Sigmoid colon (tissue), 7 donors: ENCODE measurements around the gene ATRAID. TPM values are rescaled to one million over a fixed set of nuclear protein-coding genes. Genes with fewer than 3 reads are reported as not detected.

Experiments used
- DNase-seq: peaks from one replicate; pipeline ENCODE4 v3.0.0-alpha.2; 2019
- H3K27ac ChIP-seq, 4 donors: fragments of 200-600 bp; sonication (generic); one replicate each; pipeline ENCODE4 v1.5.1; 2016 to 2019; ENCODE audit warnings: mild to moderate bottlenecking in 1 of 4
- H3K27me3 ChIP-seq, 3 donors: fragments of 200-600 bp; sonication (generic); one replicate each; pipeline ENCODE4 v1.5.1; 2019; ENCODE audit warnings: mild to moderate bottlenecking in 1 of 3
- H3K36me3 ChIP-seq, 4 donors: fragments of 200-600 bp; sonication (generic); one replicate each; pipeline ENCODE4 v1.5.1; 2016 to 2019
- H3K4me1 ChIP-seq, 4 donors: fragments of 200-600 bp; sonication (generic); one replicate each; pipeline ENCODE4 v1.5.1; 2017 to 2019
- H3K4me3 ChIP-seq, 4 donors: fragments of 200-600 bp; sonication (generic); one replicate each; pipeline ENCODE4 v1.5.1; 2017 to 2019; ENCODE audit warnings: mild to moderate bottlenecking in 2 of 4, moderate library complexity in 1 of 4
- H3K9me3 ChIP-seq, 4 donors: fragments of 200-600 bp in 3 of 4; sonication (generic) in 3 of 4; one replicate each; pipeline versions ENCODE4 v1.5.1 to v1.6.1; 2013 to 2019
- CTCF ChIP-seq, 4 experiments: fragments of 450-650 bp in 3 of 4; fragments of 200-600 bp in 1 of 4; IDR thresholded peaks; one replicate each; pipeline ENCODE4 v1.5.1; 2016 to 2019; ENCODE audit warnings: antibody characterized with exemption in 4 of 4, mild to moderate bottlenecking in 3 of 4, moderate library complexity in 2 of 4
- EP300 ChIP-seq, 4 donors: sonication (generic); formaldehyde crosslinking; IDR thresholded peaks; one replicate each; pipeline ENCODE4 v1.6.1; 2017; ENCODE audit warnings: antibody characterized with exemption in 4 of 4
- POLR2A ChIP-seq, 2 donors: fragments of 450-650 bp; IDR thresholded peaks; one replicate each; pipeline ENCODE4 v1.6.1; 2016; ENCODE audit warnings: antibody characterized with exemption in 2 of 2, mild to moderate bottlenecking in 2 of 2, moderate library complexity in 2 of 2
- POLR2AphosphoS5 ChIP-seq, 4 donors: sonication (generic); formaldehyde crosslinking; IDR thresholded peaks; one replicate each; pipeline ENCODE4 v1.6.1; 2017; ENCODE audit warnings: antibody characterized with exemption in 4 of 4
- WGBS, 2 donors: extraction: QIAGEN DNeasy Blood & Tissue Kit; methylation state at CpG; one replicate each; pipeline ENCODE4 v1.1.7; 2013; 5-methylcytosine and 5-hydroxymethylcytosine counted together
- intact Hi-C: fragments of 100-400 bp; cut with DNase I; formaldehyde crosslinking; loops from one replicate; pipeline ENCODE4 v1.15.1; 2023
- polyA plus RNA-seq, 3 donors: library from polyadenylated mRNA; stranded (reverse); fragments of 200-250 nt; gene quantifications; one replicate each; pipeline ENCODE4 v1.2.3, GENCODE V29; 2013
- total RNA-seq, 4 donors: library from RNA; depleted of rRNA; stranded (reverse); fragments of >200 nt; gene quantifications; one replicate each; pipeline ENCODE4 v1.1.0, GENCODE V29; 2016
- donor health status: healthy with polysubstance abuse.
- donor health status: Bipolar disorder and iron deficiency.
- donor health status: healthy.

Gene ATRAID
- total and polyA plus RNA-seq, 7 donors: 58.5 to 226 (median 128) TPM

- 83 to 87% methylated on average over 4 of the region's 4 CpGs for WGBS, 2 donors
- H3K4me3 ChIP-seq: no peak overlapping the region
- intact Hi-C loops: no loop called here
- H3K9me3 ChIP-seq: no peaks in the 10 kb centered on the region
- peaks cover 0 to 10% (median 5%) of the 10 kb centered on the region in 4 donors for H3K4me1 ChIP-seq
- TF ChIP-seq POLR2A (IDR thresholded peaks at IDR 0.05) (no peak), POLR2AphosphoS5 (IDR thresholded peaks at IDR 0.05) (no peak), CTCF (IDR thresholded peaks at IDR 0.05) (no peak), EP300 (IDR thresholded peaks at IDR 0.05) (no peak)
- H3K27me3 ChIP-seq: peaks cover 0 to 10% (median 0%) of the 10 kb centered on the region in 3 donors
- DNase-seq: no peak
- no peak overlapping the region for H3K27ac ChIP-seq
- peaks cover 0 to 41% (median 25%) of the 10 kb centered on the region in 4 donors for H3K36me3 ChIP-seq
These were observed 33.8 kb downstream of the ATRAID start for GRCh38 chr2:27245626-27246025.

- no peak overlapping the region for H3K27ac ChIP-seq
- 67 to 81% methylated on average over 4 of the region's 4 CpGs for WGBS, 2 donors
- no peak overlapping the region for H3K4me3 ChIP-seq
- H3K27me3 ChIP-seq: peaks cover 0 to 20% (median 0%) of the 10 kb centered on the region in 3 donors
- no peak for DNase-seq
- peaks cover 0 to 18% (median 6%) of the 10 kb centered on the region in 4 donors for H3K36me3 ChIP-seq
- intact Hi-C loops: no loop called here
- H3K4me1 ChIP-seq: peaks cover 0 to 10% (median 5%) of the 10 kb centered on the region in 4 donors
- H3K9me3 ChIP-seq: no peaks in the 10 kb centered on the region
- no peak for TF ChIP-seq CTCF (IDR thresholded peaks at IDR 0.05)
- TF ChIP-seq POLR2AphosphoS5 (IDR thresholded peaks at IDR 0.05): no peak
- no peak for TF ChIP-seq EP300 (IDR thresholded peaks at IDR 0.05)
- no peak for TF ChIP-seq POLR2A (IDR thresholded peaks at IDR 0.05)
These were observed 36.1 kb downstream of the ATRAID start for GRCh38 chr2:27247893-27248292.

- WGBS, 2 donors: 27 to 60% methylated on average over 12 of the region's 12 CpGs
These were observed 37.5 kb downstream of the ATRAID start for GRCh38 chr2:27249159-27249890.

GRCh38 chr2:27249891-27250651 is 38.2 kb downstream of the ATRAID start:
- Histone ChIP-seq H3K4me3 (no peak overlapping the region), H3K9me3 (no peaks in the 10 kb centered on the region), H3K27me3 (peaks cover 0 to 32% (median 3%) of the 10 kb centered on the region in 3 donors), H3K27ac (no peak overlapping the region), H3K4me1 (peaks cover 0 to 10% (median 5%) of the 10 kb centered on the region in 4 donors), H3K36me3 (no peaks in the 10 kb centered on the region)
- intact Hi-C loops: no loop called here
- WGBS, 2 donors: 10 to 25% methylated on average over 22 of the region's 22 CpGs
- TF ChIP-seq POLR2A (IDR thresholded peaks at IDR 0.05) (no peak), EP300 (IDR thresholded peaks at IDR 0.05) (no peak), CTCF (IDR thresholded peaks at IDR 0.05) (peak in 1 of 4 experiments; percentile 13), POLR2AphosphoS5 (IDR thresholded peaks at IDR 0.05) (no peak)
- no peak for DNase-seq

More at GRCh38 chr2:27249159-27249890, 37.5 kb downstream of the ATRAID start:
- no peak overlapping the region for H3K27ac ChIP-seq
- no peaks in the 10 kb centered on the region for H3K9me3 ChIP-seq
- H3K4me3 ChIP-seq: no peak overlapping the region
- no peak for TF ChIP-seq POLR2A (IDR thresholded peaks at IDR 0.05)
- no peak for TF ChIP-seq CTCF (IDR thresholded peaks at IDR 0.05)
- TF ChIP-seq POLR2AphosphoS5 (IDR thresholded peaks at IDR 0.05): no peak
- TF ChIP-seq EP300 (IDR thresholded peaks at IDR 0.05): no peak
- peaks cover 0 to 4% (median 0%) of the 10 kb centered on the region in 4 donors for H3K36me3 ChIP-seq
- DNase-seq: no peak
- intact Hi-C loops: no loop called here
- peaks cover 0 to 10% (median 5%) of the 10 kb centered on the region in 4 donors for H3K4me1 ChIP-seq
- H3K27me3 ChIP-seq: peaks cover 0 to 30% (median 2%) of the 10 kb centered on the region in 3 donors
